ENCODE data around the gene PGAP6. TPM values are rescaled to one million over a fixed set of nuclear protein-coding genes. Genes with fewer than 3 reads are reported as not detected.

PGAP6 gene
- total RNA-seq, 4 donors from 2014 or later = 10.6 to 36.2 (median 12.8) TPM

- DNase-seq = no peak
- H3K27me3 ChIP-seq = no peaks in the 10 kb centered on the region
- no peaks in the 10 kb centered on the region for H3K36me3 ChIP-seq
- intact Hi-C loops (cut with DNase I; ENCODE audit: low total_unique reads) = no loop called here
- H3K27ac ChIP-seq = no peak overlapping the region
- TF ChIP-seq CTCF (IDR thresholded peaks at IDR 0.05) (no peak), POLR2A (IDR thresholded peaks at IDR 0.05) (no peak)
- no peaks in the 10 kb centered on the region for H3K4me1 ChIP-seq
- no peak overlapping the region for H3K4me3 ChIP-seq
- no peaks in the 10 kb centered on the region for H3K9me3 ChIP-seq
These were observed 21.0 kb downstream of the PGAP6 start for GRCh38 chr16:360698-361336.

GRCh38 chr16:359871-360697 is 21.7 kb downstream of the PGAP6 start:
- Histone ChIP-seq H3K9me3 (no peaks in the 10 kb centered on the region), H3K4me1 (no peaks in the 10 kb centered on the region), H3K27me3 (no peaks in the 10 kb centered on the region), H3K36me3 (no peaks in the 10 kb centered on the region), H3K4me3 (no peak overlapping the region), H3K27ac (no peak overlapping the region)
- TF ChIP-seq CTCF (IDR thresholded peaks at IDR 0.05) = no peak
- no peak for DNase-seq
- intact Hi-C loops (cut with DNase I; ENCODE audit: low total_unique reads) = no loop called here

GRCh38 chr16:359067-359763 is 22.6 kb downstream of the PGAP6 start:
- H3K4me3 ChIP-seq = no peak overlapping the region
- intact Hi-C loops (cut with DNase I; ENCODE audit: low total_unique reads) = no loop called here
- H3K36me3 ChIP-seq = no peaks in the 10 kb centered on the region
- H3K27ac ChIP-seq = no peak overlapping the region
- no peaks in the 10 kb centered on the region for H3K27me3 ChIP-seq
- TF ChIP-seq POLR2A (IDR thresholded peaks at IDR 0.05) (no peak), CTCF (IDR thresholded peaks at IDR 0.05) (no peak)
- no peaks in the 10 kb centered on the region for H3K4me1 ChIP-seq
- DNase-seq = no peak
- no peaks in the 10 kb centered on the region for H3K9me3 ChIP-seq

- Histone ChIP-seq H3K27ac (no peak overlapping the region), H3K9me3 (no peaks in the 10 kb centered on the region), H3K4me3 (no peak overlapping the region), H3K36me3 (no peaks in the 10 kb centered on the region), H3K27me3 (no peaks in the 10 kb centered on the region), H3K4me1 (no peaks in the 10 kb centered on the region)
- TF ChIP-seq POLR2A (IDR thresholded peaks at IDR 0.05) (no peak), CTCF (IDR thresholded peaks at IDR 0.05) (no peak)
- DNase-seq = no peak
- intact Hi-C loops (cut with DNase I; ENCODE audit: low total_unique reads) = no loop called here
These were observed 25.0 kb downstream of the PGAP6 start for GRCh38 chr16:356741-357140.

GRCh38 chr16:354971-355461 is 26.8 kb downstream of the PGAP6 start:
- intact Hi-C loops (cut with DNase I; ENCODE audit: low total_unique reads) = no loop called here

More at GRCh38 chr16:354971-355461, 26.8 kb downstream of the PGAP6 start:
- H3K9me3 ChIP-seq = no peaks in the 10 kb centered on the region
- H3K27me3 ChIP-seq = no peaks in the 10 kb centered on the region
- peaks cover 0 to 6% of the 10 kb centered on the region in 2 donors for H3K4me1 ChIP-seq
- no peak for DNase-seq
- no peaks in the 10 kb centered on the region for H3K36me3 ChIP-seq
- TF ChIP-seq CTCF (IDR thresholded peaks at IDR 0.05) (no peak), POLR2A (IDR thresholded peaks at IDR 0.05) (no peak)
- H3K27ac ChIP-seq = no peak overlapping the region
- H3K4me3 ChIP-seq = no peak overlapping the region
